ENCODE results near the gene OR4K15.
"Not testable (repeated sequence)": the region's sequence is repeated elsewhere in the genome, so short reads cannot be mapped to it uniquely, and the experiment has no call there.

The OR4K15 gene, protein sequence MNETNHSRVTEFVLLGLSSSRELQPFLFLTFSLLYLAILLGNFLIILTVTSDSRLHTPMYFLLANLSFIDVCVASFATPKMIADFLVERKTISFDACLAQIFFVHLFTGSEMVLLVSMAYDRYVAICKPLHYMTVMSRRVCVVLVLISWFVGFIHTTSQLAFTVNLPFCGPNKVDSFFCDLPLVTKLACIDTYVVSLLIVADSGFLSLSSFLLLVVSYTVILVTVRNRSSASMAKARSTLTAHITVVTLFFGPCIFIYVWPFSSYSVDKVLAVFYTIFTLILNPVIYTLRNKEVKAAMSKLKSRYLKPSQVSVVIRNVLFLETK

DNA sequence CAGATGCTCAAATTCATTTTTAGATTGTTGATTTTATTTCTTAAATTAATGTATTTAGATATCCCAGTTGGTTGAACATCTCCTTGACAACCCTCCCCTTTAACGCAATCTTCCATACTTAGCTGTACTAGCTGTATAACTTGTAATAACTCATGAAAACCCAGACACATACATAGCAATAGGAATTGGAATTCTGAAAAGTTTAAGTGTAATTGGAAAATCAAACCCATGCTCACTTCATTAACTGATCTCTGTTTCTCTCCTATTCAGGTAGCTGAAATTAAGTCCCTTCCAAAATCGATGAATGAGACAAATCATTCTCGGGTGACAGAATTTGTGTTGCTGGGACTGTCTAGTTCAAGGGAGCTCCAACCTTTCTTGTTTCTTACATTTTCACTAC lies at the start of gene OR4K15:
Gene OR4K15, plus strand, starts transcription at position 301 of the 400 bp plus-strand sequence. Its CDS starts 0 bp downstream, at position 301.
- in situ Hi-C loops (cut with HindIII; ENCODE audit: low sequenced_read_pairs), result no loop called here

DNA sequence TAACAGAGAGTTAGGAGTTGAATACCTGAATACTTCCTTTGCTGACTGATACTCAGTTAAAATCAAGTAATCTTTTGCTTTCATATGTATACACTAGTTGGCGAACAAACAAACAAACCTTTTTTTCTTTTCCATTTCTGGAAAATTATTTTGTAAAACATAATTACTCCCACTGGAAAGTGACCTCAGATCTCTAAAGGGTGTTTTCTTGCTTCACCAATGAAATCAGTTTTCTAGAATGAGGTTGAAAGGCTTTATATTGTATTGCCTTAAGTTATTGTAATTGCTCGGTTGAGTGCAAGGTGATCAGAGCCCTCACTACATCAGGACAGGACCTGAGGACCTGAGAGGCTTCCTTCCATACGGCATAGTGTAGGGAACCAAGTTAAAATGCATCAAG lies 44.8 kb upstream of the OR4K15 start, which contains the start of gene OR4K1:
Gene OR4K1, plus strand, starts transcription at position 301 of the 400 bp plus-strand sequence. CDS start 4,750 bp downstream, outside the sequence.
- in situ Hi-C loops (cut with HindIII; ENCODE audit: low sequenced_read_pairs), result no loop called here

DNA sequence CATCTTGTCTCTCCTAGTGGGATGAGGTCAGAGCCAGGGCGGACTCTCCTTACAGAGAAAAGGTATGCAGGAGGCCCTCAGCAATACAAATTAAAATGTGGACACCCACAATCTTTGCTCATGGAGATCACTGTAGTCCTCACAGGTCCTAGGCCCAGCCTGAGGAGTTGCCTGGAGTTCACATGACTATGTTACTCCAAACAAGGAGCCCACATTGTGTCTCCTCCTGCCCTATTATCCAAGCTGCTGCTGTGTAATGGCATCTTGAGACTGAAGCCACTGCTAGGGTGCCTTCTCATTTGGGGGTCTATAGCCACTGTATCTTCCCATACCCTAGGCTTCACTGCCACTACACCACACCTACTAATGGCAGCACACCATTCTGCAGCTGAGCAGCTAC lies 33.7 kb upstream of the OR4K15 start:
- in situ Hi-C loops (cut with HindIII; ENCODE audit: low sequenced_read_pairs), result no loop called here

DNA sequence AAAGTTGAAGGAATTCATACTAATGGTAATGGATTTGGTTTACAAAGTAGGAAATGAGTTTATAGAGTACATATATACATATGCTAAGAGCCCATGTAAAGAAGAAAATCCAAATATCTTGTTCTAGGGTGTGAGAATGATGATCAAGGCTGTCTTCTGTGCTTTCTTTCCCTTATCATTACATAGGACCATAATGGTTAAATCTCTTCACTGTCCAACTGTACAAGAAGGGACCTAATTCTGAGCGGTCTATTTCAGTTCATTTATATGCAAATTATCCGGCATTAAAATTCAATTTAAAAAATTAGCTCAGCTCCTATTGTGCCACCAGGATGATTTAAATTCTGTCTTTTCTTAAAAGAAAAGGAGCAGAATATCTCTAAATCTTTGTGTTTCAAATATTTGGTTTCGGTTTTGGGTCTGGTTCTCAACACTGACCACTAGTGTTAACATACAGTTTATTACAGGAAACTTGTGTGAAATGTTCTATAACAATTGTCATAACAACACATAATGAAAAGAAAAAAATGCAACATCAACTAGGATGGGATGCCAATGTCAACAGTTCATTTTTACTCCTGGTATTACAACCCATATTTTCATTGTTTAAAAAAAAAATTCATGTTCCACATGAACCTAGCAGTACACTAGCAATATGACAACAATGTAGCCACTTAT lies 27.8 kb upstream of the OR4K15 start:
- in situ Hi-C loops (cut with HindIII; ENCODE audit: low sequenced_read_pairs), result no loop called here

DNA sequence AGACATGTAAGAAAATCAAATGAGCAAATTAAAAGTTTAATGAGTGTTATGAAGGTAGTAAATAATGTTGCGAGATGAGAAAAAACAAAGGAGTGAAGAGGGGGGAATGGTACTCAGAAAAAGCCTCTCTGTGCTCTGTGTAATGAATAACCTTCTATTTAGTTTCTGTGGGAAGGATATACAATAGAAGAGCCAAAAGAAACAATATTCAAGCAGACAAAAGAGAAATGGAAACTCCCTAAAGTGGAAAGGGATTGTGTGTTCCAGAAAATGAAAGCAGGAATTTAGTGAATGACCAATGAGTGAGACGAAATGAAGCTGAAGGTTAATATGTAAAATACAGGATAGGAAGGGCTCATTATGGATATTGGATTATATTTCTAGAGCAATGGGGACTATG lies 26.2 kb upstream of the OR4K15 start:
- in situ Hi-C loops (cut with HindIII; ENCODE audit: low sequenced_read_pairs), result no loop called here

DNA sequence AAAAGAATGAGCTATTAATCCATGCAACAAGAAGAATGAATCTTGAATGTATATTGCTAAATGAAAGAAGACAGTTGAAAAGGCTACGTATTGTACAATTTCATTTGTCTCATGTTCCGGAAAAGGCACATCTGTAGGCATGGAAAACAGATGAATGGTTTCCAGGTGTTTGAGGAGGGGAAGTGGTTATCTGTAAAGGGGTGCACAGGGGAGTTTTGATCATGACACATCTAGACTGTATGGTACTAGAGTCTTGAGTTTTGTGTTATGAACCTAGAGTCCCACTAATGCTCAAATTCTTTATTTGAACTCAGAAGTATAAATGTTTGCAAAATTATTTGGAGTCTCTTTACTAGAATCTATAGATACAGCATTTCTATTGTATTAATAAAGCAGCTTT lies 5.7 kb upstream of the OR4K15 start:
- in situ Hi-C loops (cut with HindIII; ENCODE audit: low sequenced_read_pairs), result not testable (repeated sequence)

DNA sequence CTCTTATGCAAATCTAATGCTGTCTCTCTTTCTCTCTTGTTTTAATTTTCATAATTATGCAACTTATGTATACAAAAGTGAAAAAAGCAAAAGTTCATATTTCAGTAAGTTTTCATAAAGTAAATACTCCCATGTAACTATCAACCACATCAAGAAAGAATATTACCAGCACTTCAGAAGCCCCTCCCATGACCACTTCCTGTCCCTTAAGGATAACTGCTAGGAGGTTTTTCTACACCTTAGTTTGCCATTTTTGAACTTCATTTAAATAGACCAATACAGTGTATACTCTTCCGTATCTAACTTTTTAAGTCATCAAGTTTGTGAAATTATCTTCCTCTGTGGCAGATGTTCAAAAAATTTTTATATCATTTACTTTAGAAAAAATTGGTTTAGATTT lies 547 bp upstream of the OR4K15 start:
- in situ Hi-C loops (cut with HindIII; ENCODE audit: low sequenced_read_pairs), result no loop called here

DNA sequence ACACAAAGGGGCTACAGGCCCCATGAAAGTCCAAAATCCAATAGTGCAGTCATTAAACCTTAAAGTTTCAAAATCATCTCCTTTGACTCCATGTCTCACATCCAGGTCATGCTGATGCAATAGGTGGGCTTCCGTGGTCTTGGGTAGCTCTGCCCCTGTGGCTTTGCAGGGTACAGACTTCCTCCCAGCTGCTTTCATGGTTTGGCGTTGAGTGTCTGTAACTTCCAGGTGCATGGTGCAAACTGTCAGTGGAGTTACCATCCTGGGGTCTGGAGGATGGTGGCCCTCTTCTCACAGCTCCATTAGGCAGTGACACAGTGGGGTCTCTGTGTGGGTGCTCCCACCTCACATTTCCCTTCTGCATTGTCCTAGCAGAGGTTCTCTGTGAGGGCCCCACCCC lies 18.0 kb downstream of the OR4K15 start:
- in situ Hi-C loops (cut with HindIII; ENCODE audit: low sequenced_read_pairs), result no loop called here

DNA sequence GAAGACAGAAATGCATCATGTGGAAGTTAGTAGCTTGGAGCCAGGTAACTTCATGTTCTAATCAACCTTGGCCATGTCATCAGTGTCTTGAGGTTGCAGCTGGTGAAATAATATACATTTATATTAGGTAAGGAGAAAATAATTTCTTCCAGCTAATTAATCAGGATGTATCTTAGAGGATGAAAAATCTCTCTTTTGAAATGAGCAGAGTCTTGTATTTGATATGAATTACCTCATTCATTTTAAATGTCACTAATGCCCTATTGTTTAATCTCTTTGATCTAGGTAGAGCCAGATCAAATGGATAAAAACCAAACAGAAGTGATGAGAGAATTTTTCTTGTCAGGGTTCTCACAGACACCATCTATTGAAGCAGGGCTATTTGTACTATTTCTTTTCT lies 26.5 kb downstream of the OR4K15 start, which contains the start of gene OR4Q2:
Gene OR4Q2, plus strand, starts transcription at position 301 of the 400 bp plus-strand sequence.
- in situ Hi-C loops (cut with HindIII; ENCODE audit: low sequenced_read_pairs), result no loop called here

DNA sequence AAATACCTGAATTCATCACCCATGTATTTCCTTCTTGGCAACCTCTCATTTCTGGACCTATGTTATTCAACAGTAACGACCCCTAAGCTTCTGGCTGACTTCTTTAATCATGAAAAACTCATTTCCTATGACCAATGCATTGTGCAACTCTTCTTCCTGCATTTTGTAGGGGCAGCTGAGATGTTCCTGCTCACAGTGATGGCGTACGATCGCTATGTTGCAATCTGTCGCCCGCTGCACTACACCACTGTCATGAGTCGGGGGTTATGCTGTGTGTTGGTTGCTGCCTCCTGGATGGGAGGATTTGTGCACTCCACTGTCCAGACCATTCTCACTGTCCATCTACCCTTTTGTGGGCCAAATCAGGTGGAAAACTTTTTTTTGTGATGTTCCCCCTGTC lies 26.9 kb downstream of the OR4K15 start:
- in situ Hi-C loops (cut with HindIII; ENCODE audit: low sequenced_read_pairs), result no loop called here

DNA sequence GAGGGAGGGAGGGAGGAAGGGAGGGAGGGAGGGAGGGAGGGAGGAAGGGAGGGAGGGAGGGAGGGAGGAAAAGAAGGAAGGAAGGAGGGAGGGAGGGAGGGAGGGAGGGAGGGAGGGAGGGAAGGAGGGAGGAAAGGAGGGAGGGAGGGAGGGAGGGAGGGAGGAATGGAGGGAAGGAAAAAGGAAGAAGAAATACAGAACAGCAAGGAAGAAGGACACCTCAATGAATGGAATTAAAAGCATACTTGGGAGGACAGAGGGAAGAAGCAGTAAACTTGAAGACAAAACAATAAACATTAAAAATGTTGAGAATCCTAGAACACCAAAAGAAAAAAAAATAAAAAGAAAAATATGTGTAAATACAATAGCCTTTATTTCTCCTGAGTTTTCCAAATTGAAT lies 32.8 kb downstream of the OR4K15 start:
- in situ Hi-C loops (cut with HindIII; ENCODE audit: low sequenced_read_pairs), result no loop called here

DNA sequence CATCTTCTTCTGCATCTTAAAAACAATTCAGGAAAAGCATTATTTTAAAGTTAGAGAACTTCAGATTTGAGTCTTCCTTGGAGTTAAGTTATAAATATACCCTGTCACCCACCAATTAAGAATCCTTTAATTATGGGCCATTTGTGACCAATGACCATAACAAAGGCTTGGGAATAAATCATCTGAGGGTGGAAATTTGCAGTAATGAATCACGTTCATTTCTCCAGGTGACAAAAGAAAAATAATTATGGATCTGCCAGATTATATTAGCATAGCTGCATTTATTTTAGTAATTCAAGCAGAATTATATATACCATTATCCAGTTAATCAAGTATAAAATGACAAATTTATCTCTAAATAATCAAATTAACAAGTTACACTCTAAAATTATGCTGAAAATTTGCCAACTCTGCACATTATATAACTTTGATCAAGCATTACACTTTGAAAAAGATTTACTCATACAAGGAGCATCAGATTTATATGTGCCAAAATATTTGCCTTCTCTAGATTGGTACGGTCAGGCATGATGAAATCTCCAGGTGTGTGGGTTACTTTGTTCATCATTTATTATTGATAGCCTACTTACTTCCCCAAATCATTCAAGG lies 44.0 kb downstream of the OR4K15 start, which contains the start of gene OR4K14:
Gene OR4K14, minus strand, starts transcription at position 51 of the 609 bp plus-strand sequence. CDS start 4,114 bp downstream, outside the sequence.
- in situ Hi-C loops (cut with HindIII; ENCODE audit: low sequenced_read_pairs), result no loop called here

Data from DLD1 (cell line).